ENCODE data around the gene PSME2.

The PSME2 gene, protein sequence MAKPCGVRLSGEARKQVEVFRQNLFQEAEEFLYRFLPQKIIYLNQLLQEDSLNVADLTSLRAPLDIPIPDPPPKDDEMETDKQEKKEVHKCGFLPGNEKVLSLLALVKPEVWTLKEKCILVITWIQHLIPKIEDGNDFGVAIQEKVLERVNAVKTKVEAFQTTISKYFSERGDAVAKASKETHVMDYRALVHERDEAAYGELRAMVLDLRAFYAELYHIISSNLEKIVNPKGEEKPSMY

DNA sequence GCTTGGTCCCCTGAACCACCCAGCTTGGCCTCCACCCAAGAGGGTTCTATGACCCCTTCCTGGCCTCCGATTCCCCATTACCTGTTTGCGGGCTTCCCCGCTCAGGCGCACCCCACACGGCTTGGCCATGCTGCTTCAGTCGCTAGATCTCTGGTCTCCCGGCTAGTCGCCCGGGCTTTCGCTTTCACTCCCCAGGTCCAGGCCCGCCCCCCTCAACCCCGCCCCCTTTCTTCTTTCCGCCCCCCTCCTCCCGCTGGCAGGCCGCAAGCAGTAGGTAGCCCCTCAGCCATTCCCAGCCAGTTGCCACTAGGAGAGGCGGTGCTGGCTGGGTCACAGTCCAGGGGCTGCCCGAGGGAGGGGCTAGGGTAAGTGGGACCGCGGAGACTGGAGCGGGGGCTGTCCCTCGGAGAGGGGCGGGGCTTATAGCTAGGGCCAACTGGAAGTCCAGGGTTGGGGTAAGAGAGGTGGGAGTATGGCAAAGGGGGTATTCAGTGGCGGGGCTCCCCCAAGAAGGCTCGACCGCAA is at the start of gene PSME2:
Gene PSME2 (minus strand): TSS at position 158 of the 525 bp plus-strand sequence. CDS start 29 bp downstream, at position 129.
- peak; percentile 96 to 98 (median 97) for DNase-seq

DNA sequence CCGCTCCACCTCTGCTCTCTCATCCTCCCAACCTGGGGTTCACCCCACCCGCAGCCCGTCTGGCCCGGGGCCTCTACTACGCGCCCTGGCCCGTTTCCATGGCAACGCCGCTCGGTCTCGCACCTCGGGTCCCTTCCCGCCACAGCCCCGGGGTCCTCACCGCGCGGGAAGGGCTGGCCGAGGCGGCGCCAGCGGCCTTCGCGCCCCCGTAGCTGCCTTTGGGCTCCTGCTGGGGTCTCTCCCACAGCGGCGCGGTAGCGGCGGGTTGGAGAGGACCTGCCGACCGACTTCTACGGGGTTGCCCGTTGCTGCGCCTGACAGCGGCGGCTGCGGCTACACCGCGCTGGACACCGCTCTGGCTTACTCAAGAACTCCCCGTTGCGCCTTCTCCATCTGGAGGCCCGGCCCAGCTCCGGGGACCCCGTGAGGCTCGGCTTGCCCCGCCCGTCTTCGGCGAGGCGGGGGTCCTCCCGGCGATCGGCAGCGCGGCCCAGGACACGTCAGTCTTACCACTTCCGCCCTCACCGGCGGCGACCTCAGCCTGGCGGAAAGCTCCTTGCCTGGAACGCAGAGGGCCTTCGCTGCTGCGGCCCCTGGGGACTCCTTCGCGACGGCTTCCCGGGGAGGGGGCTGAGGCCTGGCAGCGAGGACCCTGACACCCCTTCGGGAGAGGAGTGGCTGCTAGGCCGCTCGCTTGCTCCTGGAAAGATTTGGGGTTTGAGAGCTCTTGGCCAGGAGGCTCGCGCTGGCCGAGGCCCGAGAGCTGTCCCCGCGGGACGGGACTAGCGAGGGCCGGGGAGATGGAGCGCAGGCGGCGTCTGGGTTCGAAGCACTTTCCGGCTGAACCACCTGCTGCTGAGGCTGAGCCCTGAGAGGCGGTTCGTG is 49.0 kb upstream of the PSME2 start, which contains the start of gene TM9SF1:
Gene TM9SF1 (minus strand): TSS at position 256 of the 885 bp plus-strand sequence. CDS start 422 bp downstream, outside the sequence.
- peak; percentile 88 to 93 (median 90) for DNase-seq

DNA sequence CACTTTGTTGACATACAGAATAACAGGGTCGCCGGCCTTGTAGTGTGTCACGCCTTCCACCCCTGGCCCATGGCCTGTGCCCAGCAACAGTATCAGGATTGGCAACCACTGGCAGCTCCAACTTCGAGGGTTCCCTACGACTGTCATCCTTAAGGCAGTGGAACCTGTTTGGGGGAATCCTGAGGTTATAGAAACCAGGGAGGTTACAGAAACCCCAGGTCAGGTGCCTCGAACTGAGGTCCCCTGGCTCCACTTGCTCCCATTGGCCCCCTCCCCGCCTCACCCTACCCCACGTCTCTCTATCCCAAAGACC is 48.4 kb upstream of the PSME2 start:
- DNase-seq: no peak

DNA sequence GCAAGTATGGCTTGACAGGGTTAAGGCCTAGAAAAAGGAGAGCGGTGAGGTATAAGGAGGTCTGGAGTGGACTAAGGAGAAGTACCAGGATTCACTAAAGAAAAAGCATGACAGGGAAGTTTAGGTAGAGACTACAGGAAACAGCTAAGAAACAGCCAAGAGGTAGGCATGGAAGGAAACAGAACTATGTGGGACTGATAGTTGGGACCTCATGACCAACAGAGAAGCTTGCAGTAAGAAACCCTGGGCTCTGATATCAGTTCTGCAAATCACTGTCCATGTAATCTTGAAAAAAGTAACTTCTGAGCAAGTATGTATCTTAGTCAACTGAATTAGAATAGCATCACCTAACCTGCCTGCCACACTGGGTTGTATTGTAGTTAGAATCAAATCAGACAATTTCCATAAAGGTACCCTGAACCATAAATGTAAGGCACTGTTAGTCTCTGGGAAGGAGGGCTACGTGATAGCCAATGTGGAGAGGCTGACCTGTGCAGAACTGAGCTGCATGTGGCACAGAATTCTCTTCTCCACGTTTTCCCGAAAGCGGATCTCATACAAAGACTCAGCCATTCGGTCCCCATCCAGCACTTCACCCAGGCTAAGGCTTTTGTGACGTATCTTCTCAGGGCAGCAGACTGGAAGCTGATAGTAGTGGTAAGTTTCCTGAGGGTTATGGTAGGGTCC is 47.9 kb upstream of the PSME2 start:
- no peak for DNase-seq

DNA sequence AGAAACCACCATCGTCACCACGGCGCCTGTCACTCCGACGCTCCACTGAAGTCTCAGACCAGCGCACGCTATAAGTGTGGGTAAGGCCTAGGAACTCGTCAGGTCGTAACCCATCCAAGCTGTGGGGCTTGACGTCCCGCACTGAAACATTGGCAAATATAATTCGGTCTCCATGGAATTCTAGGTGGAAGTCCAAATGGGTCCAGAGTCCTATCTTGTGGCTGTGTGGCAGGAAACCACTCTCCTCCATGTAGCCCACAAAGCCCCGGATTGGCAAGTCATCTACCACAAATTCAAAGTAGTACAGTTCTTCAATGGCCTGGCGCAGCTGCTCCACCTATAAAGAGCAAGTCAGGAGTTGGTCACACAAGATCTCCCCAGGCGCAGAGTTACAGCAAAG is 46.5 kb upstream of the PSME2 start:
- DNase-seq: no peak

DNA sequence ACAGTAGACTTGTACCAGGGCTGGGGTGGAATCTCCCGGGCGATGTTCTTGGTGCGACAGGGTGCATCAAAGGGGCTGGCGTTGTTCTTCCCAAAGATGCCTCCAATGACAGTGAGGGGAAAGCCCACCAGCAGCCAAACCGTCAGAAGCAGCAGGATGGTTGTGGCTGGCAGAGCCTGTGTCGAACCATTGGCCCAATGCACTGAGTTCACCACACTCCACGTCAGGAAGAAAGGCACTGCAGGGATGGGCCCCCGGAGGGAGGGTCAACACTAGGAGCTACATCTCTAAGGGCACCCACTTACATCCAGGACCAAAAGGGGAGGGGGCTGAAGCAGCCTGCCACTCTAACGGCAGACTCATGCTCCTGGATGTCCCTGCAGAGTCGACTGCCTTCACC is 44.0 kb upstream of the PSME2 start:
- no peak for DNase-seq

DNA sequence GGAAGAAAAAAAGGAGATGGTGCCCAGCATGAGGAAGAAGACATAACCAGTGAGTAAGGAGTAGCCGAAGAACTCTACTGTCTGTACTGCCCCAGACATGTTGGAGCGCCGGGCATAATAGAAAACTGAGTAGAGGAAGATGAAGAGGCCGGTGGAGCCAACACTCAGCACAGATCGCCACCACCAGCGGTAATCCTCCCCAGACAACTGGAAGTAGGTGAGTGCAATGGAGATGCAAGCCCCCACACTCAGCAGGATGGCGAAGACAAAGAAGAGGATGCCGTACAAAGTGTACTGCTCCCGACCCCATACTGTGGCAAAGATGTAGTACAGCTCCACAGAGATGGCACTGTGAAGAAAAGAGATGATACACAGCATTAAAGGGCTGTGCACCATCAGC is 43.0 kb upstream of the PSME2 start:
- no peak for DNase-seq

DNA sequence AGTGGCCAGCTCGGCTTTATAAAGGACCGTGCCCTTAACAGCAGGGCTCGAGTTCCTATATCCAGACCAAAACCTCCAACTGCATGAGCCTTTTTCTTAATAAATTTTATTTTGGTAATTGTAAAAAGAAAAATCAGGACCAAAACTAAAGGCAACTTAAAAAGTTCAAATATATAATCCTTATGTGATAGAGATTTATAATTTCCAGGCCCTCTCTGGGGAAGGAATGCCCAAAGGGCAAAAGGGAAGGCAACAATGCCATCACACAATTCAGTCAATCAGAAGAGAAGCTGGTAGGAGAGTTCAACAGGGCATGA is 42.6 kb upstream of the PSME2 start:
- DNase-seq: no peak

DNA sequence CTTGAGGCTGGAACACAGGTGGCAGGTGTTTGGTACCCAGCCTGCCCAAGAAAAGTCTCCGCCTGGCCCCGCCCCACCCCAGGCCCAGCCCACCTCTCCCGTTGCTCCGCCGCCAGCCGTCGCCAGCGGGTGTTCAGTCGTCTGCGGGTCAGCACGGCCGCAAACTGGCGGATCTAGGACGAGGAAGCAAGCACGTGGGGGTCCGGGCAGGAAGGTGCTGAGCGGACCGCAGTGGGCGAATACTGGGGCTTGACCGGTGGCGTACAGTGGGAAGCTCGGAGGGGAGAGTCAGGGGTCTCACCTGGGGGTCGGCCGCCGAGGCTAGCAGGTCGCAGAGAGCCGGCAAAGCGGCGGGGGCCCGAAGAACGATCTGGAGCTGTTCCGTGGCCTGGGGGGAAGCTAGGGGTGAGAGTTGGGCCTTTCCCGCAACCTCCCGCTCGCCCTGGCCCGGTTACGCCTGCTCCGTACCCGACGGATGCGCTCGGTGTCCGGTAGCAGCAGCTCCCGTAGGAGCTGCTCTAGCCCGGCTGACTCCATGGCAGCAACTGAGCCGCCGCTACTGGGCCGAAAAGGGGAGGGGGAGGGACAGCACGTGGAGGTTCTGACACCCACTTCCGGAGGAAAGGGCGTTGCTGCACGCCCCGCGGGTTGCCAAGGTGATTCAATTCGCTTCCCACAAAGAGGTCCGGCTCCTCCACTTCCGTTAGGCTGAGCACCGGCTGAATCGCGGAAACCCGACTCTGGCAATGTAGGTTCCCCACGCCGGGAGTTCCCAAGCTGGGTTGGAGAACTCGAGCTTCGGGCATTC is 42.0 kb upstream of the PSME2 start, which contains the start of gene IPO4:
Gene IPO4 (minus strand): TSS at position 566 of the 808 bp plus-strand sequence. CDS start 29 bp downstream, at position 537.
- DNase-seq: peak; percentile 97 to 98 (median 98)

DNA sequence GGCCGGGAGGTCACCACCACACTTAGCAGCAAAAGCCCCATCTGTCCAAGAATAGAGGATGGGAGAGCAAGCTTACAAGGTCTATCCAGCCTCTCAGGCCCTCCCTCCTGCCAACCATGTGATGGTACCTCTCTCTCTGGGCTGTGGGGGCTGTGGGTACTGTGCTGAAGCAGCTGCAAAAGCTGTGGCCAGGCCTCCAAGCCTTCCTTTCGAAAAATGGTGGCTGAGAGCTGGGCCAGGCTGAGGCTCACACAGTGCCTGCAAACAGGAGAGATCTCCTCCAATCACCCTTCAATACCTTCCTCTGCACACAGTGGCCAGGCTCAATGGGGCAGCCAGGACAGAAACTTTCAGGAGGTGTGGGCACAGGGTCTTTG is 41.1 kb upstream of the PSME2 start:
- no peak for DNase-seq

DNA sequence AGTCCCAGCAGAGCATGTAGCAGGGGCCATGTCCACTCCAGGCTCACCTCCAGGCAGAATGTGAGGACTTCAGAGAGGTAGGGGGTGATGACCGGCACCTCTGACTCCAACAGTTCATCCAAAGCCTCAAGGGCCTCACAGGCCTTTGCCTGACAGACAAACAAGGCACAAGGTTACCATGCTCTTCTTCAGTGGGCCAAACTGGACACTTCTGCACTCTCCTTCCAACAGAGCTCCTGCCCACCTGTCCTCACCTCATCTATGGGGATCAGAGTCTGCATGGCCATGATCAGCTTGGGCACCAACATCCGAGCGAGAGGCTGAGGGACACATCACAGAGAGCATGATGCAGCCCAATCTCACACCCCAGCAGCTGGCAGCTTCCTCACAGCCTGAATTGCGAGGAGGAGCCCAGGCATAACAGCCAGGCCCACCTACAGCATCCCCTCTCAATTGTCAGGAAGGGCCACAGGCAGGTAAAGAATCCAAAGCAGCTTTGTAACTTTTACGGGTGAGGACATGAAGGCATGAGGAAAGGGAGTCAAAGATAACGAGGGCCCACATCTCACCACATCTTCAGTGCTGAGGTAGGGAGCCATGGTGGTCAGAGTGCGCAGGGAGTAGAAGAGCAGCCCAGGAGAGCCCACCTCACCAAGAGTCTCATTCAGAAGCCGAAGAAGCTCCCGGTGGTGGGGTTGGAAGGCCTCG is 40.6 kb upstream of the PSME2 start:
- no peak for DNase-seq

DNA sequence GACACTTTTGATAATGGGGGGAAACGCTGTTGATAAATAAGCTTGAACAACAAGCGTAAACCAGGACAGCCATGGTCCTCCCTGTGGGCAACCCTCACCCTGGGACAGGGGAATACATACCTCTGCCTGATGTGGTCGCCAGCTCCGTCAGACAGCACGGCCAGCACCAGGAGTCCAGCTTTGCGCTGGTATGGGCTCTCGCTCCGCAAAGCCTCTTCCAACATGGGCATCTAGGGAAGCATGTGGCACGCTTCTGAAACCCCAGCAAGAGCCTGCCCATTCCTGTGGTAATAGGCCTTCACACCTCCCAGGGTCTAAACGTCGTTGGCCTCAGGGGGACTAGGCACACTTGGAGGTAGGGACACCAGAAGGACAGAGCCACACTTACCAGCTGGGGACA is 39.3 kb upstream of the PSME2 start:
- DNase-seq: no peak

DNA sequence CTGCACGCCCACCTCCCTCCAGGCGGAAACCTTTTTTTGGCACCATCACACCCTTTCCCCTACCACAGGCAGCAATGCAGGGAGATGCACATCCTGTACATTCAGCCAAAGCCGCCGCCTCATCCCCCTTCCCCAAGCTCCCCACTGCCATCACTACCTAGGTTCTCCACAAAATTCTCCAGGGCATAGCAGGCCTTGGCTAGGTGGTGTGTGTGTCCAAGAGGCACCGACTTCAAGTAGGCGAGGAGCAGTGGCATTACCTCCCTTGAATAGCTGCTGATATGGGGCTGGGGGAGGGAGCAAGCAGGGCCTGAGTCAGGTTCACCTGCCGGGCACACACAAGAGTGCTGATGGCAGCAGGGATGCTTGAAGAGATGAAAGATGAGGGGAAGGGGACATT is 38.6 kb upstream of the PSME2 start:
- DNase-seq: no peak

DNA sequence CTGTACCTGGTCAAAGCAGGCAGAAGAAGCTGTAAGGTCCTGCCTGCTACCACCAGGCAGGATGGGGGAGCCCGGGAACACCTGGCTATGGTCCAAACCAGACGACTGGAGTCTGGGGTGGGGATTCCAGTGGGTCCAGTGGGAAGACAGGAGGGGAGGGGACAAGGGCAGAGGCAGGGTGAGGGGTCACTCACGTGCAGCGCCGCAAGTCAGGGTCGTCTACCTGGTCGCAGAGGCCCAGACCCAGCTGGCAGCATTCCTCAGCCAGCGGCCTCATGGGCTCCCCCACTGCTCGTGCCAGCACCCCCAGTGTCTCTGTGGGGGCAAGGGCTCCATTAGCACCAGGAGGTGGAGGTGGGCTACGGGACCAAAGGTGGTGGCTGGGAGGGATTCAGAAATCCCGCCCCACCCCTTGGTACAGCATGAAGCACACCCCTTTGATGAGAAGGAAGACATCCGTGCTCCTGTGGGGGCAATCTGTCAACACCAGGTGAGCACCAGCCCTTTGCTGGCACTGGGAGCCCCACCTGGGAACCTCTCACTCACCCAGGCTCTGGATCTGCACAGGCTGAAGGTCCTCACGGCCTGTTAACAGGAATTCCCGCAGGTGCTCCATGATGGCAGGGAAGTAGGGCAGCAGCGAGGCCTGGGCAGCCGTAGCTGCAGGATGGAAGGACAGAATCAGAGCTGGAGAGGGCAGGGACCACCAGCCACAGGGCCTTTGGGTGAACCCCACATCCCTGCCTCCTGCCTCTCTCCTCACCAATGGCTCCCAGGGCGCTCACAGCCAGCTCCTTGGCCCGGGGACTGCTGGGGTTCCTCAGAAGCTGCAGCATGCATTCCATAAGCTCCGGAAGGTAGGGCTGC is 37.9 kb upstream of the PSME2 start:
- DNase-seq: no peak

DNA sequence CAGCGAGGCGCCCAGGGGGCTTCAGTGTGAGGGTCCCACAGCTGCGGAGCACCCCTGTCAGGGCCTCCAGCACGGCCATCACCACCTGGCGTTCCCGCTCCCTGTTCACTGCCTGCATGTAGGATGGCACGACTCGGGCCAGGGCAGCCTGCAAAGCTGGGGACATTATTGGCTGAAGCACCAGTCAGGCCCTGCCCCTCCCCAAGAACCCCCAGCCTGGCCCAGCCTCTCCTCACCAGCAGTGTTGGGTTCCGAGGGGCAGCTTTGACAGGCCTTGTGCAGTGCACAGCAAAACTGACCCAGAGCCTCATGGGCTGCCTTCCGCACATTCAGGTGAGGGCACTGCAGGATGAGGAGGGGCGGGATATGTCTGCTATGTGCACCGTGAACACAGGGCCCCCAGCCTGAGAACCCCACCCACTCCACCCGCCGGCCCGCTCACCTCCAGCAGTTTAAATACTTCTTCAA is 36.6 kb upstream of the PSME2 start:
- DNase-seq: no peak

DNA sequence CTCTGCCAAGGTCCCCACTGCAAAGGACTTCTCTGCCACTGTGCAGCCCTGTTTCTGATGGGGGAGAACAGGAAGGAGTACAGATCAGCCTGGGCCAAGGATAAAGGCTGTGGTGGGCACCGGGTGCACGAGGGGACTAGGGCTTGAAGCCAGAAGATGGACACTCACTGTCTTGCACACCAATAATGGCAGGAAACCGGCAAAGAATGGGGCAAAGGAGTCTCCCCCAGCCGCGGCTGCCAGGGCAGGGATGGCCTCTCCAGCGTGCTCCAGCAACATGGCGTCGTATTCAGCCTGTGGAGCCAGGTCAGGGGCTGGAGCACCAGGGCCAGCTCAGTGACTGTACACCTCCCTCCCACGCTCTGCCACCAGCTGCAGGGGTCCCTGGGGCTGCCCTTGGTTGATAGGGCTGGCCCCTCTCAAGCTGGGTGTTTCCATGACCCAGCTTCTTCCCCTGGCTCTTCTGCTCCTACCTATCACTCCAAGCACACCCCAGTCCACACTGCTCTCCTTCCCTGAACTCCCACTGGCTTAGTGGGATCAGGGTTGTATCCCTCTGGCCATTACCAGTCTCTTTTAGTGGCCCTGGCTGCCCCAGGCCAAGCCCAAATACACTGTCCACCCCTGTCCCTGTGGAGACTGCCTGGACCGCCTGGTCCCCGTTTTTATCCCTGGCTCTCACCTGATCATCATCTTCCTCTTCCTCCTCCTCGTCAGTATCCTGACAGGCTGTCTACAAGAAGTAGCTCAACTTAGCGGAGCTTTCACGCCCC is 35.9 kb upstream of the PSME2 start:
- no peak for DNase-seq

DNA sequence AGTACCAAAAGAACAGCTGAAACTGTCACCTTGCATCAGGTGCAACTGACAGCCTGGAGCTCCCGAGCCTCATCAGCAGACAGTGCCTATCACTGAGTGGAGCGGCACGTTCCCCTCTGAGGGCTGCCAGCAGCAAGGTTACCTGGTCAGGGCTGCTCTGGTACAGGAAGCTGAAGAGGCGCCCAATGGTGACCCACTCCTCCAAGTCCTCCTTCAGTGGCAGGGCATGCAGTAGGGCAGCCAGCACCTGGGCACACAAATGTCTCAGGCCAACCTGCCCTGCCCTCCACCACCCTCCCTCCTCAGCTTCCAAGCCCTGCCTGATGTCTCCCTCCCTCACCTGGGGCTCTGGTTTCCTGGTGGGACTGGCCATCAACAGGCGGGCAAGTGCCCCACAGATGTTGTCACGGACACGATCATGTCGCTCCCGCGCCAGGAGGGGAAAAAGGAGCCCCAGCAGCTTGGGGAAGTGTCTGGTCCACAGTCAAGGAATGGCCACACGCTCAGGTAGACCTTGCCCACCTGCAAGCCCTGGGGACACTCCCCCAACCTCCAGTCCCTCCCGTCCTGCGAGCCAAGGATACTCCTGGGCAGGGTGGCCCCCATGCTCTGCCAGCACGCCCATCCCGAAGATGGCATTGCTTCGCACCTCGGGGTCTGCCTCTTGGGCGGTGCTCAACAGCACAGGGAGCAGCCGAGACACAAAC is 35.1 kb upstream of the PSME2 start:
- no peak for DNase-seq

DNA sequence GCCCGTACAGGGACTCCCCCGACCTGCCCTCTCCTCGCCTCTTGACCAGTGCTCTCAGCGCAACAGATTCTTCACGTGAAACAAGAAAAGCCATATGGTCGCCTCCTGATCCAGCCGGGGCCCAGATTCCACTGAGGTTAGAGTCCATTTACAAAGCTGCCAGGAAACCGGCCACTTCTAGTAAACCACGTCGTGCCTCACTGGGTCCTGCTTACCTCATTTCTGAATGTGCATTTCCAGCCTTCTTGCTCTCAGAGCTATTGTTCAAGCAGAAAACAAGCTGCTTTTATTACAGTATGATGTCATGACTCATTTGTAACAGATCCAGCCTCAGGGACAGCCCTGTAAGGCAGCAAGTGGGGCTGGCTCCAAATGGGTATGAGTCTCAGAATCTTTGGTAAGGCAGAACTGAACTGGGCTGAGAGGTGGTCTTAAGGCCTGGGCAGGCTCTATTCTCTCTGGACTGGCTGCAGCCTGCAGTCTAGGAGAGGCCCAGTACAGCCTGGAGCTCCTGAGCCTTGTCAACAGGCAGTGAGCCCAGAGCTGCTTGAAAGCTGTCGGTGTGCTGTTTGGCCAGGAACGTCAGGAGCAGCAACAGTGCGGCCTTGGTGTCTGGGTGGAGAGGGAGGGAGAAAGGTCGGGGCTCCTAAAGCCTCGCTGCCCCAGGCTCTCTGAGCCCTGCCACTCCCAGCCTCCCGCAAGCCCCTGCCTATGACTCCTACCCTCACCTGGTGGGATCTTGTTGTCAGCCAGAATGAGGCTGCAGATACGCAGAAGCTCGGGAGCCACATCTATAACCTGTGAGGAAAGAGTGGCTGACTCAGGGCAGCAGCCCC is 33.8 kb upstream of the PSME2 start:
- DNase-seq: no peak

Measured in suppressor macrophage treated with lipopolysaccharide for 1 hour (primary cell).